Pancreas (tissue), 10 donors: ENCODE measurements around the gene EFCAB10. TPM values are rescaled to one million over a fixed set of nuclear protein-coding genes. Genes with fewer than 3 reads are reported as not detected.
"Not testable (repeated sequence)": the region's sequence is repeated elsewhere in the genome, so short reads cannot be mapped to it uniquely, and the experiment has no call there.

Source experiments
- ATAC-seq, 4 donors: fragments of 200-7000 bp; cut with Tn5 transposase; one replicate each; pipeline versions ENCODE4 v1.8.0 to v1.9.1; 2020; ENCODE audit warnings: mild to moderate bottlenecking in 4 of 4, moderate library complexity in 4 of 4
- DNase-seq, 6 donors: peaks; one replicate each; pipeline ENCODE4 v3.0.0-alpha.2; 2020
- FAIRE-seq: peaks from 2 replicates; lab custom pipeline; 2012; peaks lifted over from hg19 to GRCh38; lab: Jason Lieb, UNC
- H3K27ac ChIP-seq, 4 donors: fragments of 200-600 bp; sonication (generic); 1 replicate in 3 of 4; 2 replicates in 1 of 4; pipeline versions ENCODE4 v1.5.0 to v1.8.0; 2020
- H3K27me3 ChIP-seq, 4 donors: fragments of 200-600 bp; one replicate each; pipeline ENCODE4 v1.8.0; 2021
- H3K36me3 ChIP-seq, 3 donors: fragments of 200-600 bp; sonication (generic) in 1 of 3; one replicate each; pipeline versions ENCODE4 v1.5.0 to v1.8.0; 2020 to 2021
- H3K4me1 ChIP-seq, 3 donors: fragments of 200-600 bp; one replicate each; pipeline ENCODE4 v1.8.0; 2021
- H3K4me3 ChIP-seq, 4 donors: fragments of 200-600 bp; sonication (generic) in 2 of 4; one replicate each; pipeline versions ENCODE4 v1.5.0 to v1.8.0; 2020 to 2021
- H3K9me3 ChIP-seq, 4 donors: fragments of 200-600 bp; one replicate each; pipeline ENCODE4 v1.8.0; 2021
- CTCF ChIP-seq, 4 donors: fragments of 200-600 bp; sonication (generic) in 3 of 4; IDR thresholded peaks; one replicate each; pipeline versions ENCODE4 v1.5.0 to v1.8.0; 2021; ENCODE audit warnings: antibody characterized with exemption in 4 of 4
- WGBS, 2 donors: extraction: QIAGEN DNeasy Blood & Tissue Kit; methylation state at CpG; one replicate each; pipeline ENCODE4 v1.1.7; 2013; 5-methylcytosine and 5-hydroxymethylcytosine counted together
- intact Hi-C, 3 donors: fragments of 100-400 bp; cut with DNase I; formaldehyde crosslinking; loops; one replicate each; pipeline versions ENCODE4 v1.11.1 to v1.14.2; 2022
- polyA plus RNA-seq, 2 donors: library from polyadenylated mRNA; stranded (reverse); fragments of 200-250 nt; gene quantifications; one replicate each; pipeline ENCODE4 v1.2.3, GENCODE V29; 2013
- total RNA-seq, 6 donors: library from RNA; stranded (reverse); fragmentation: NEBNext Ultra II Directional in 4 of 6; extraction: Animal tissue kit (Norgen Biotek cat#: 25700) in 4 of 6; gene quantifications; one replicate each; pipeline versions ENCODE4 v1.2.1 to v1.2.4, GENCODE V29; 2021 to 2023
- donor health status: healthy with polysubstance abuse.
- donor health status: DM: no; HTN: no; CAD: no; lungs with moderate emphysema.
- donor health status: DM: no; HTN: no; CAD: no.
- donor health status: control.
- donor health status: control.
- donor health status: Bipolar disorder and iron deficiency.
- donor health status: DM: yes; HTN: yes; CAD: no.
- donor health status: DM: no; HTN: no; CAD: no.
- donor health status: DM: no; HTN: no; CAD: no.
- donor health status: DM: yes; HTN: yes; CAD: no.

EFCAB10 gene
- total and polyA plus RNA-seq, 8 donors, result 0.12 TPM; not detected in 7

- ATAC-seq (peak; percentile 39 to 72 (median 63)), FAIRE-seq (no peak), DNase-seq (peak; percentile 41 to 84 (median 60))
- Histone ChIP-seq H3K9me3 (no peaks in the 10 kb centered on the region), H3K27ac (peak overlapping the region; percentile 73 to 93 (median 84)), H3K27me3 (no peaks in the 10 kb centered on the region), H3K36me3 (no peaks in the 10 kb centered on the region), H3K4me3 (peak overlapping the region; percentile 65 to 87 (median 75)), H3K4me1 (peaks cover 0 to 10% (median 0%) of the 10 kb centered on the region in 3 donors)
- 5 to 14% methylated on average over 25 of the region's 25 CpGs for WGBS, 2 donors
- intact Hi-C loops, result no loop called here
- no peak for TF ChIP-seq CTCF (IDR thresholded peaks at IDR 0.05)
These were observed 60.1 kb downstream of the EFCAB10 start for GRCh38 chr7:105521027-105521716.

- H3K27ac ChIP-seq, intact Hi-C loops: not testable (repeated sequence)
These were observed 60.7 kb downstream of the EFCAB10 start for GRCh38 chr7:105520620-105521019.

DNA sequence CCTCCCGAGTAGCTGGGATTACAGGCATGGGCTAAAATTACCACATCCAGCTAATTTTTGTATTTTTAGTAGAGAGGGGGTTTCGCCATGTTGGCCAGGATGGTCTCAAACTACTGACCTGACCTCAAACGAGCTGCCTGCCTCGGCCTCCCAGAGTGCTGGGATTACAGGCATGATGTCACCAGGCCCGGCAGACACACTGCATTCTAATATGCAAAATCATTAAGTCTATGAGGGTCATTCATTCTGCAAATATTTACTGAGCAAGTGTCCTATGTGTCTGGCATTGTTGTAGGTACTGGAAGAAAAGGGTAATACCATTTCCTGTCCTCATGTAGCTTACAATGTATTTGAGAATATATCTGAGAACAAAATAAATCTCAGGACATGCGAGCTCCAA is 61.9 kb downstream of the EFCAB10 start:
- H3K36me3 ChIP-seq, result no peaks in the 10 kb centered on the region
- no peak for DNase-seq
- H3K27me3 ChIP-seq, result no peaks in the 10 kb centered on the region
- H3K27ac ChIP-seq, result no peak overlapping the region
- ATAC-seq, result no peak
- intact Hi-C loops, result no loop called here
- WGBS, 2 donors, result 90 to 94% methylated on average over 6 of the region's 6 CpGs
- FAIRE-seq, result no peak
- no peak overlapping the region for H3K4me3 ChIP-seq
- H3K4me1 ChIP-seq, result peaks cover 0 to 10% (median 0%) of the 10 kb centered on the region in 3 donors
- TF ChIP-seq CTCF (IDR thresholded peaks at IDR 0.05), result no peak
- no peaks in the 10 kb centered on the region for H3K9me3 ChIP-seq

More at GRCh38 chr7:105520620-105521019, 60.7 kb downstream of the EFCAB10 start:
- not testable (repeated sequence) for ATAC-seq, FAIRE-seq, H3K4me1 ChIP-seq, H3K9me3 ChIP-seq, H3K27me3 ChIP-seq, H3K36me3 ChIP-seq, DNase-seq
- peak overlapping the region in 2 of 4 donors; percentile 74 to 87 for H3K4me3 ChIP-seq
- 77 to 87% methylated on average over 7 of the region's 7 CpGs for WGBS, 2 donors

GRCh38 chr7:105515610-105516009 is 65.7 kb downstream of the EFCAB10 start:
- H3K27ac ChIP-seq, H3K27me3 ChIP-seq, H3K36me3 ChIP-seq, ATAC-seq, FAIRE-seq, intact Hi-C loops, H3K9me3 ChIP-seq, DNase-seq, H3K4me1 ChIP-seq, H3K4me3 ChIP-seq: not testable (repeated sequence)
- 94% methylated on average over 7 of the region's 7 CpGs for WGBS, 2 donors

Other genes with a start within 250 kb of the EFCAB10 start
- gene SRPK2, start 192.6 kb downstream of the EFCAB10 start, total RNA-seq, result 10 to 100 TPM; 14.7 to 27.4 (median 17.2) TPM
- gene SRPK2, start 192.6 kb downstream of the EFCAB10 start, polyA plus RNA-seq, result 10 to 100 TPM in 1 of 2 donors, 1 to 10 TPM in 1; 6.5 to 12.2 TPM
- gene PUS7, start 59.2 kb downstream of the EFCAB10 start, total RNA-seq, result 1 to 10 TPM; 3.5 to 7.3 (median 6.3) TPM
- gene PUS7, start 59.2 kb downstream of the EFCAB10 start, polyA plus RNA-seq, result 1 to 10 TPM; 3.3 to 5.0 TPM
- gene RINT1, start 49.3 kb downstream of the EFCAB10 start, total RNA-seq, result 10 to 100 TPM in 5 of 6 donors, 1 to 10 TPM in 1; 9.1 to 15.0 (median 11.6) TPM
- 10 to 100 TPM; 14.1 to 15.4 TPM for gene RINT1, start 49.3 kb downstream of the EFCAB10 start, polyA plus RNA-seq